Uterus (tissue), 4 donors: ENCODE measurements around the gene CTRB1. TPM values are rescaled to one million over a fixed set of nuclear protein-coding genes. Genes with fewer than 3 reads are reported as not detected.
"Not testable (repeated sequence)": the region's sequence is repeated elsewhere in the genome, so short reads cannot be mapped to it uniquely, and the experiment has no call there.

Experiments used
- DNase-seq, 2 donors: peaks; one replicate each; pipeline ENCODE4 v3.0.0-alpha.2; 2019 to 2020
- H3K27ac ChIP-seq, 2 donors: fragments of 200-600 bp; sonication (generic); 1 replicate in 1 of 2; 2 replicates in 1 of 2; pipeline ENCODE4 v1.5.1; 2016 to 2018
- H3K27me3 ChIP-seq, 2 donors: fragments of 200-600 bp; sonication (generic); one replicate each; pipeline ENCODE4 v1.5.1; 2018 to 2019; ENCODE audit warnings: control low read depth in 1 of 2
- H3K36me3 ChIP-seq, 2 donors: fragments of 200-600 bp; sonication (generic); one replicate each; pipeline ENCODE4 v1.5.1; 2019; ENCODE audit warnings: control low read depth in 1 of 2
- H3K4me1 ChIP-seq, 2 donors: fragments of 200-600 bp; sonication (generic); one replicate each; pipeline ENCODE4 v1.5.1; 2018 to 2019; ENCODE audit warnings: control low read depth in 1 of 2
- H3K4me3 ChIP-seq, 2 donors: fragments of 200-600 bp; sonication (generic); 1 replicate in 1 of 2; 2 replicates in 1 of 2; pipeline ENCODE4 v1.5.1; 2018 to 2019; ENCODE audit warnings: mild to moderate bottlenecking in 1 of 2
- H3K9me3 ChIP-seq, 2 donors: fragments of 200-600 bp; sonication (generic); one replicate each; pipeline ENCODE4 v1.5.1; 2019; ENCODE audit warnings: control low read depth in 1 of 2
- POLR2A ChIP-seq, 2 donors: fragments of 450-650 bp; IDR thresholded peaks; one replicate each; pipeline ENCODE4 v1.6.1; 2016; ENCODE audit warnings: antibody characterized with exemption in 2 of 2, mild to moderate bottlenecking in 1 of 2, moderate library complexity in 1 of 2
- intact Hi-C: fragments of 100-400 bp; cut with DNase I; formaldehyde crosslinking; loops from one replicate; pipeline ENCODE4 v1.15.1; 2023; ENCODE audit warnings: low total_unique reads
- total RNA-seq, 4 donors: library from RNA; depleted of rRNA in 3 of 4; stranded (reverse); fragments of >200 nt in 3 of 4; gene quantifications; one replicate each; pipeline versions ENCODE4 v1.1.0 to v1.2.4, GENCODE V29; 2014 to 2023
- TF ChIP-seq, protein P1 (sequence below), 4 experiments: fragments of 200-600 bp in 2 of 4; fragments of 450-650 bp in 2 of 4; sonication (generic) in 2 of 4; IDR thresholded peaks; one replicate each; pipeline ENCODE4 v1.5.1; 2016 to 2019; ENCODE audit warnings: antibody characterized with exemption in 4 of 4, mild to moderate bottlenecking in 2 of 4, moderate library complexity in 1 of 4
- donor health status: DM: yes; HTN: yes; CAD: no.

The CTRB1 gene
- total RNA-seq, 4 donors from 2014 or later: not detected

DNA sequence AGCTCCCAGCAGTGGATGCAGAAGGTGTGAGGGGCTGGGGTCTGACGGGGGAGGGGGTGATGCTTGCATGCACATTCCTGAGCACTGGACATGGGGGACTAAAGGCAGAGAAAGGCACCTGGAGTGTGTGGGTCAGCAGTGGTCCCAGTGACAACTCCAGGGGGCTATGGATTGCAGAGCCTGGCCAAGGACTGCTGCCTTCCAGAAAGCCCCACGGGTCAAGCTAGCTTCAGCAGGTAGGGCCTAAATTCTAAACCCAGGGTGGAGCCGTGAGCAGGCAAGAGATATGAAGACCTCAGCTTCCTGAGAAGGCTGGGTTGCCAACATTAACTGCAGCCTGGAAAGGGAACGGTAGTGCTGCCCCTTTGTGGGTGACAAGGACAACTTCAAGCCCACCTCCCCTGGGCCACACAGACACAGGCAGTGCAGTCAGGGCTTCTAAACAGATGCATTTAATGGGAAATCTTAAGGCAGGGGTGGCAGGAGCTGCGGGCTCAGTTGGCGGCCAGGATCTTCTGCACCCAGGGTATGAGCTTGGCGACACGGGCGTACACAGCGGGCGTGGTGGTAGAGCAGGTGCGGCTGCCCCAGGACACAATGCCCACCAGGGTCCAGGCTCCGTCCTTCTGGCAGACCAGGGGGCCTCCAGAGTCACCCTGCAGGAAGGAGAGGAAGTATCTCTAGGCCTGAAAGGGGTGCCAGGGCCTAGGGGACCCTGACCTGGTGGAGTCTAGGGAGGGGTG is 14.9 kb upstream of the CTRB1 start:
- H3K4me1 ChIP-seq: no peaks in the 10 kb centered on the region
- H3K27ac ChIP-seq: no peak overlapping the region
- no peak for TF ChIP-seq POLR2A (IDR thresholded peaks at IDR 0.05)
- TF ChIP-seq, protein P1, sequence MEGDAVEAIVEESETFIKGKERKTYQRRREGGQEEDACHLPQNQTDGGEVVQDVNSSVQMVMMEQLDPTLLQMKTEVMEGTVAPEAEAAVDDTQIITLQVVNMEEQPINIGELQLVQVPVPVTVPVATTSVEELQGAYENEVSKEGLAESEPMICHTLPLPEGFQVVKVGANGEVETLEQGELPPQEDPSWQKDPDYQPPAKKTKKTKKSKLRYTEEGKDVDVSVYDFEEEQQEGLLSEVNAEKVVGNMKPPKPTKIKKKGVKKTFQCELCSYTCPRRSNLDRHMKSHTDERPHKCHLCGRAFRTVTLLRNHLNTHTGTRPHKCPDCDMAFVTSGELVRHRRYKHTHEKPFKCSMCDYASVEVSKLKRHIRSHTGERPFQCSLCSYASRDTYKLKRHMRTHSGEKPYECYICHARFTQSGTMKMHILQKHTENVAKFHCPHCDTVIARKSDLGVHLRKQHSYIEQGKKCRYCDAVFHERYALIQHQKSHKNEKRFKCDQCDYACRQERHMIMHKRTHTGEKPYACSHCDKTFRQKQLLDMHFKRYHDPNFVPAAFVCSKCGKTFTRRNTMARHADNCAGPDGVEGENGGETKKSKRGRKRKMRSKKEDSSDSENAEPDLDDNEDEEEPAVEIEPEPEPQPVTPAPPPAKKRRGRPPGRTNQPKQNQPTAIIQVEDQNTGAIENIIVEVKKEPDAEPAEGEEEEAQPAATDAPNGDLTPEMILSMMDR (IDR thresholded peaks at IDR 0.05): no peak
- H3K27me3 ChIP-seq: no peaks in the 10 kb centered on the region
- H3K9me3 ChIP-seq: no peaks in the 10 kb centered on the region
- H3K36me3 ChIP-seq: no peaks in the 10 kb centered on the region
- H3K4me3 ChIP-seq: no peak overlapping the region
- no peak for DNase-seq
- intact Hi-C loops: no loop called here

GRCh38 chr16:75204410-75204758 is 14.4 kb upstream of the CTRB1 start:
- no peaks in the 10 kb centered on the region for H3K4me1 ChIP-seq
- no peaks in the 10 kb centered on the region for H3K36me3 ChIP-seq
- no peak for DNase-seq
- TF ChIP-seq, protein P1 (IDR thresholded peaks at IDR 0.05): no peak
- no peak for TF ChIP-seq POLR2A (IDR thresholded peaks at IDR 0.05)
- no peak overlapping the region for H3K27ac ChIP-seq
- no peak overlapping the region for H3K4me3 ChIP-seq
- H3K27me3 ChIP-seq: no peaks in the 10 kb centered on the region
- H3K9me3 ChIP-seq: no peaks in the 10 kb centered on the region
- intact Hi-C loops: no loop called here

- H3K9me3 ChIP-seq, intact Hi-C loops, H3K36me3 ChIP-seq, H3K4me3 ChIP-seq, H3K27ac ChIP-seq, DNase-seq, H3K27me3 ChIP-seq, H3K4me1 ChIP-seq: not testable (repeated sequence)
Measured at GRCh38 chr16:75204905-75205304, 13.9 kb upstream of the CTRB1 start.

- intact Hi-C loops, H3K4me3 ChIP-seq: not testable (repeated sequence)
Measured at GRCh38 chr16:75205438-75205837, 13.3 kb upstream of the CTRB1 start.

GRCh38 chr16:75205961-75206748 is 12.6 kb upstream of the CTRB1 start:
- intact Hi-C loops, H3K4me1 ChIP-seq, H3K9me3 ChIP-seq, H3K36me3 ChIP-seq, H3K4me3 ChIP-seq, H3K27ac ChIP-seq, H3K27me3 ChIP-seq, DNase-seq: not testable (repeated sequence)

More at GRCh38 chr16:75205438-75205837, 13.3 kb upstream of the CTRB1 start:
- H3K27me3 ChIP-seq, H3K36me3 ChIP-seq, H3K9me3 ChIP-seq, H3K27ac ChIP-seq, H3K4me1 ChIP-seq, DNase-seq: not testable (repeated sequence)

GRCh38 chr16:75206749-75207451 is 11.9 kb upstream of the CTRB1 start, which contains the start of gene CTRB2:
Gene CTRB2, minus strand, starts transcription at chr16:75207161. Its CDS starts 20 bp downstream, at chr16:75207141.
- DNase-seq: no peak
- intact Hi-C loops: no loop called here

More at GRCh38 chr16:75206749-75207451, 11.9 kb upstream of the CTRB1 start, which contains the start of gene CTRB2:
- Histone ChIP-seq H3K4me1 (no peaks in the 10 kb centered on the region), H3K27ac (no peak within 1 kb of the TSS), H3K4me3 (no peak within 1 kb of the TSS), H3K27me3 (no peaks in the 10 kb centered on the region), H3K9me3 (no peaks in the 10 kb centered on the region), H3K36me3 (no peaks in the 10 kb centered on the region)
- TF ChIP-seq, protein P1 (IDR thresholded peaks at IDR 0.05): no peak
- TF ChIP-seq POLR2A (IDR thresholded peaks at IDR 0.05): no peak
